ENCODE measurements around the gene TRAPPC14. TPM values are rescaled to one million over a fixed set of nuclear protein-coding genes. Genes with fewer than 3 reads are reported as not detected.

TRAPPC14 gene
- total and polyA plus RNA-seq, 2 of the 13 experiments (the other 11 are each of a cell fraction or from before 2014, with no cell fraction given): 4.7 to 9.6 TPM

- TF ChIP-seq ZNF788 (CRISPR knock-in tag; IDR thresholded peaks at IDR 0.05; ENCODE audit: borderline replicate concordance) (no peak), SETDB1 (CRISPR knock-in tag; IDR thresholded peaks at IDR 0.05; ENCODE audit: borderline replicate concordance) (no peak), CEBPB (IDR thresholded peaks at IDR 0.05; ENCODE audit: borderline replicate concordance, low read depth, low read length) (peak; percentile 64), EP300 (IDR thresholded peaks at IDR 0.05; ENCODE audit: low read depth in 2 of 2, low read length in 2 of 2) (peak in 1 of 2 experiments; percentile 28; a peak in 2 of 4 replicates), EP300 (CRISPR knock-in tag; IDR thresholded peaks at IDR 0.05; ENCODE audit: borderline replicate concordance) (peak; percentile 61; the same call in 1 of the 2 replicates), ZNF556 (CRISPR knock-in tag; IDR thresholded peaks at IDR 0.05; ENCODE audit: borderline replicate concordance) (no peak), DRAP1 (CRISPR knock-in tag; IDR thresholded peaks at IDR 0.05) (no peak), NR2C2 (CRISPR knock-in tag; IDR thresholded peaks at IDR 0.05; ENCODE audit: borderline replicate concordance) (peak; percentile 70; the same call in 1 of the 2 replicates), ZFX (CRISPR knock-in tag; IDR thresholded peaks at IDR 0.05; ENCODE audit: low read depth) (peak; percentile 23; the same call in 1 of the 2 replicates), HOXD1 (CRISPR knock-in tag; IDR thresholded peaks at IDR 0.05) (0 out of 2 replicates have a peak, but pooled peaks have one; percentile 38), ZNF225 (CRISPR knock-in tag; IDR thresholded peaks at IDR 0.05) (0 out of 2 replicates have a peak, but pooled peaks have one; percentile 29), SAP130 (CRISPR knock-in tag; IDR thresholded peaks at IDR 0.05; ENCODE audit: low read depth) (peak; percentile 66), HMGXB3 (CRISPR knock-in tag; IDR thresholded peaks at IDR 0.05; ENCODE audit: borderline replicate concordance) (no peak), NONO (IDR thresholded peaks at IDR 0.05) (no peak), NONO (CRISPR knock-in tag; conservative IDR thresholded peaks at IDR 0.05) (no peak), ZBTB7B (CRISPR knock-in tag; IDR thresholded peaks at IDR 0.05) (no peak), RXRB (CRISPR knock-in tag; IDR thresholded peaks at IDR 0.05; ENCODE audit: borderline replicate concordance) (peak; percentile 74; the same call in 1 of the 2 replicates), TBX2 (CRISPR knock-in tag; IDR thresholded peaks at IDR 0.05; ENCODE audit: borderline replicate concordance) (peak; percentile 69; the same call in 1 of the 2 replicates), JUNB (CRISPR knock-in tag; IDR thresholded peaks at IDR 0.05; ENCODE audit: borderline replicate concordance) (no peak; the same call in 1 of the 2 replicates), JUN (CRISPR knock-in tag; IDR thresholded peaks at IDR 0.05) (peak; percentile 74; the same call in 1 of the 2 replicates), ZNF234 (CRISPR knock-in tag; conservative IDR thresholded peaks at IDR 0.05) (no peak), CREM (IDR thresholded peaks at IDR 0.05) (peak; percentile 27; the same call in 1 of the 2 replicates), CREM (CRISPR knock-in tag; IDR thresholded peaks at IDR 0.05) (no peak), ZNF639 (CRISPR knock-in tag; conservative IDR thresholded peaks at IDR 0.05) (peak; percentile 77)
Observed at GRCh38 chr7:100157334-100158228, 942 bp downstream of the TRAPPC14 start (continued).

All from HepG2 (cell line).